Astrocyte (in vitro differentiated cells and primary cell): ENCODE results near the gene NPEPL1. TPM values are rescaled to one million over a fixed set of nuclear protein-coding genes. Genes with fewer than 3 reads are reported as not detected.
A peak's percentile ranks its signal among the peaks of the same experiment; 100 is the strongest.

Experiments
- DNase-seq: peaks from one replicate; pipeline ENCODE4 v3.0.0-alpha.2; 2010; ENCODE audit warnings: low read depth
- FAIRE-seq: peaks from 2 replicates; lab custom pipeline; 2011; peaks lifted over from hg19 to GRCh38; lab: Jason Lieb, UNC
- H2AFZ ChIP-seq: 2 replicates; pipeline ENCODE4 v1.6.0; 2012; ENCODE audit warnings: low read depth, low read length, inconsistent platforms
- H3K27ac ChIP-seq: 2 replicates; pipeline ENCODE4 v1.5.1; 2011; ENCODE audit warnings: low read depth, low read length, inconsistent platforms
- H3K27me3 ChIP-seq: 2 replicates; pipeline ENCODE4 v1.6.0; 2011; ENCODE audit warnings: low read length, inconsistent platforms; ENCODE audit not compliant: insufficient read depth
- H3K36me3 ChIP-seq: 2 replicates; pipeline ENCODE4 v1.5.1; 2011; ENCODE audit warnings: low read length, inconsistent platforms; ENCODE audit not compliant: insufficient read depth
- H3K4me1 ChIP-seq: 2 replicates; pipeline ENCODE4 v1.5.1; 2011; ENCODE audit warnings: low read length, inconsistent platforms; ENCODE audit not compliant: insufficient read depth
- H3K4me2 ChIP-seq: 2 replicates; pipeline ENCODE4 v1.6.0; 2012; ENCODE audit warnings: low read length, inconsistent platforms
- H3K4me3 ChIP-seq: 2 replicates; pipeline ENCODE4 v1.5.1; 2011; ENCODE audit warnings: low read depth, mild to moderate bottlenecking, low read length, inconsistent platforms; ENCODE audit not compliant: insufficient read depth
- H3K79me2 ChIP-seq: 2 replicates; pipeline ENCODE4 v1.6.0; 2012; ENCODE audit warnings: mild to moderate bottlenecking, low read length, inconsistent platforms; ENCODE audit not compliant: insufficient read depth
- H3K9ac ChIP-seq: 2 replicates; pipeline ENCODE4 v1.6.0; 2012; ENCODE audit warnings: mild to moderate bottlenecking, low read length, inconsistent platforms
- H3K9me3 ChIP-seq: 2 replicates; pipeline ENCODE4 v1.5.1; 2012; ENCODE audit warnings: low read depth, mild to moderate bottlenecking, low read length, inconsistent platforms; ENCODE audit not compliant: insufficient read depth
- H4K20me1 ChIP-seq: 2 replicates; pipeline ENCODE4 v1.6.0; 2012; ENCODE audit warnings: low read length, inconsistent platforms; ENCODE audit not compliant: insufficient read depth
- H3K27ac Mint-ChIP-seq: one replicate; pipeline ENCODE4 v1.8.0; 2021; ENCODE audit warnings: mild to moderate bottlenecking, mixed read lengths; ENCODE audit not compliant: unreplicated experiment
- H3K27me3 Mint-ChIP-seq: one replicate; pipeline ENCODE4 v1.8.0; 2021; ENCODE audit warnings: low read depth, mixed read lengths; ENCODE audit not compliant: unreplicated experiment
- H3K36me3 Mint-ChIP-seq: one replicate; pipeline ENCODE4 v1.8.0; 2021; ENCODE audit warnings: low read depth, mixed read lengths; ENCODE audit not compliant: unreplicated experiment
- H3K4me1 Mint-ChIP-seq: one replicate; pipeline ENCODE4 v1.8.0; 2021; ENCODE audit warnings: low read depth, mixed read lengths; ENCODE audit not compliant: unreplicated experiment
- H3K4me3 Mint-ChIP-seq: one replicate; pipeline ENCODE4 v1.8.0; 2021; ENCODE audit warnings: mild to moderate bottlenecking, moderate library complexity, mixed read lengths; ENCODE audit not compliant: unreplicated experiment
- H3K9me3 Mint-ChIP-seq: one replicate; pipeline ENCODE4 v1.8.0; 2021; ENCODE audit warnings: mild to moderate bottlenecking, mixed read lengths; ENCODE audit not compliant: unreplicated experiment
- EZH2 ChIP-seq: IDR thresholded peaks from 2 replicates; pipeline ENCODE4 v1.6.1; 2012; ENCODE audit warnings: mild to moderate bottlenecking, low read length, inconsistent platforms; ENCODE audit not compliant: insufficient read depth
- total RNA-seq: library from RNA; stranded (reverse); gene quantifications from 2 replicates; pipeline ENCODE4 v1.2.1, GENCODE V29; 2021
- TF ChIP-seq, protein P1 (sequence below): IDR thresholded peaks from 2 replicates; pipeline ENCODE4 v1.5.1; 2011; ENCODE audit warnings: low read depth, mild to moderate bottlenecking, inconsistent platforms, low read length, moderate library complexity; ENCODE audit not compliant: insufficient read depth

Gene NPEPL1
- total RNA-seq, 1 donor from 2014 or later = 27.1 TPM

DNA sequence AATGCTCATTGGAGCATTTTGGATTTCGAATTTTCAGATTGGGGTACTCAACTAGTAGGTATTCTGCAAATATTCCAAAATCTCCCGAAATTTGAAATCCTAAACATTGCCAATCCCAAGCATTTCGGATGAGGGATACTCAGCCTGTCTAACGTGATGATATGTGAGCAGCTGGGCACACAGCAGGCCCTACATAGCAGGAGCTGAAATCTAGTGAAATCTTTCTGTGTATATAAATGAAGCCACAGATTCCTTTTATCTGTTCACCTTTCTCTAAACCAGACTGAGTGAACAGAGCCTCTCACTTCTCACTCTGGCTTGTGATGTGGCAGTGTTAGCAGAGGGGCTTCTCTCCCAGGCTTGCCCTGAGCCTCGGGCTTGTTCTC lies 23.7 kb upstream of the NPEPL1 start:
- no peak for DNase-seq
- H4K20me1 ChIP-seq = peaks cover 18% of the 10 kb centered on the region
- no peaks in the 10 kb centered on the region for H3K27me3 Mint-ChIP-seq
- H3K79me2 ChIP-seq = peaks cover 35% of the 10 kb centered on the region
- no peak overlapping the region for H2AFZ ChIP-seq
- H3K4me1 ChIP-seq = no peaks in the 10 kb centered on the region
- no peak overlapping the region for H3K27ac ChIP-seq
- no peak for FAIRE-seq
- H3K9me3 Mint-ChIP-seq = no peaks in the 10 kb centered on the region
- TF ChIP-seq, protein P1, sequence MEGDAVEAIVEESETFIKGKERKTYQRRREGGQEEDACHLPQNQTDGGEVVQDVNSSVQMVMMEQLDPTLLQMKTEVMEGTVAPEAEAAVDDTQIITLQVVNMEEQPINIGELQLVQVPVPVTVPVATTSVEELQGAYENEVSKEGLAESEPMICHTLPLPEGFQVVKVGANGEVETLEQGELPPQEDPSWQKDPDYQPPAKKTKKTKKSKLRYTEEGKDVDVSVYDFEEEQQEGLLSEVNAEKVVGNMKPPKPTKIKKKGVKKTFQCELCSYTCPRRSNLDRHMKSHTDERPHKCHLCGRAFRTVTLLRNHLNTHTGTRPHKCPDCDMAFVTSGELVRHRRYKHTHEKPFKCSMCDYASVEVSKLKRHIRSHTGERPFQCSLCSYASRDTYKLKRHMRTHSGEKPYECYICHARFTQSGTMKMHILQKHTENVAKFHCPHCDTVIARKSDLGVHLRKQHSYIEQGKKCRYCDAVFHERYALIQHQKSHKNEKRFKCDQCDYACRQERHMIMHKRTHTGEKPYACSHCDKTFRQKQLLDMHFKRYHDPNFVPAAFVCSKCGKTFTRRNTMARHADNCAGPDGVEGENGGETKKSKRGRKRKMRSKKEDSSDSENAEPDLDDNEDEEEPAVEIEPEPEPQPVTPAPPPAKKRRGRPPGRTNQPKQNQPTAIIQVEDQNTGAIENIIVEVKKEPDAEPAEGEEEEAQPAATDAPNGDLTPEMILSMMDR = no peak
- TF ChIP-seq EZH2 = no peak
- H3K9me3 ChIP-seq = no peaks in the 10 kb centered on the region
- no peak overlapping the region for H3K4me2 ChIP-seq
- H3K4me3 ChIP-seq = no peak overlapping the region
- H3K27ac Mint-ChIP-seq = peak overlapping the region; percentile 19
- no peaks in the 10 kb centered on the region for H3K27me3 ChIP-seq
- H3K4me3 Mint-ChIP-seq = no peak overlapping the region
- peaks cover 24% of the 10 kb centered on the region for H3K36me3 ChIP-seq
- peaks cover 8% of the 10 kb centered on the region for H3K36me3 Mint-ChIP-seq
- peaks cover 5% of the 10 kb centered on the region for H3K4me1 Mint-ChIP-seq
- no peak overlapping the region for H3K9ac ChIP-seq

DNA sequence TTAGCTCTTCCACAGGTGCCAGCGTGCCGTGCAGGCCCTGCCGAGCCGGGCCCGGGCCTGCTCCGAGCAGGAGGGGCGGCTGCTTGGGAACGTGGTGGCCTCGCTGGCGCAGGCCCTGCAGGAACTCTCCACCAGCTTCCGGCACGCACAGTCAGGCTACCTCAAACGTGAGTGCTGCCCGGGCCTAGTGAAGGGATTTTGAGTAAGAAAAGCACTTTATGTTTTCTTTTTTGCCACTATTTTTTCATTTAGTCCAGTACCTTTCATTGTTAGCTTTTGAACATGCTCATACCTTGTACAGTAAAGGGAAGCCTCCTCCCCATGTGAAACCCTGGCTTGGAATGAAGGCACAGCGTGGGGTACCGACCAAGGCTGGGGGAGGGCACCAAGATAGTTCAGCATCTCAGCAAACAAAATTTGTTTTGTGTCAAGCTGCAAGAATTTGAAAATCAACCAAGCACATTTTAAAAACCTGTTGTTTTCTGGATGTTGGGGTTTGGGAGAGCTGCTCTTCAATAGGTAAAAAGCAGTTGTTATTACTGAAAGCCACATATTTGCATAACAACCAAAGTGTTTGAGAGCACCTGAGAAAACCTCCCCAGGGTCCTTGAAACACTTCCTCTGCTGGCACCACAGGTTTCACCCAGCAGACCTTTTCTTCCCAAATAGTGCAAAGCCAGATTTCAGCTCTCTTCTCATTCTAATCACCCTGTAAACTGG lies 23.2 kb upstream of the NPEPL1 start:
- H3K4me1 Mint-ChIP-seq = peaks cover 5% of the 10 kb centered on the region
- H3K36me3 Mint-ChIP-seq = peaks cover 8% of the 10 kb centered on the region
- H3K4me2 ChIP-seq = no peak overlapping the region
- peak overlapping the region; percentile 19 for H3K27ac Mint-ChIP-seq
- no peaks in the 10 kb centered on the region for H3K9me3 ChIP-seq
- no peak for TF ChIP-seq EZH2
- TF ChIP-seq, protein P1 = no peak
- DNase-seq = no peak
- H3K27me3 Mint-ChIP-seq = no peaks in the 10 kb centered on the region
- peaks cover 29% of the 10 kb centered on the region for H3K79me2 ChIP-seq
- no peak overlapping the region for H3K4me3 Mint-ChIP-seq
- H3K4me3 ChIP-seq = no peak overlapping the region
- H3K9me3 Mint-ChIP-seq = no peaks in the 10 kb centered on the region
- peaks cover 28% of the 10 kb centered on the region for H3K36me3 ChIP-seq
- FAIRE-seq = no peak
- no peak overlapping the region for H3K9ac ChIP-seq
- no peak overlapping the region for H2AFZ ChIP-seq
- H3K27me3 ChIP-seq = no peaks in the 10 kb centered on the region
- no peak overlapping the region for H3K27ac ChIP-seq
- peaks cover 16% of the 10 kb centered on the region for H4K20me1 ChIP-seq
- no peaks in the 10 kb centered on the region for H3K4me1 ChIP-seq

- H3K9me3 Mint-ChIP-seq = no peaks in the 10 kb centered on the region
- no peak overlapping the region for H3K27ac Mint-ChIP-seq
- Histone ChIP-seq H3K9ac (no peak overlapping the region), H4K20me1 (peaks cover 13% of the 10 kb centered on the region), H3K4me3 (no peak overlapping the region), H3K9me3 (no peaks in the 10 kb centered on the region), H3K79me2 (peaks cover 23% of the 10 kb centered on the region), H3K27me3 (no peaks in the 10 kb centered on the region), H2AFZ (no peak overlapping the region), H3K27ac (no peak overlapping the region), H3K4me1 (no peaks in the 10 kb centered on the region), H3K36me3 (peaks cover 30% of the 10 kb centered on the region), H3K4me2 (no peak overlapping the region)
- H3K4me3 Mint-ChIP-seq = no peak overlapping the region
- TF ChIP-seq EZH2 = no peak
- TF ChIP-seq, protein P1 = no peak
- DNase-seq (no peak), FAIRE-seq (peak; percentile 68)
- H3K27me3 Mint-ChIP-seq = no peaks in the 10 kb centered on the region
- H3K4me1 Mint-ChIP-seq = peaks cover 5% of the 10 kb centered on the region
- H3K36me3 Mint-ChIP-seq = peaks cover 8% of the 10 kb centered on the region
These were observed 22.5 kb upstream of the NPEPL1 start for GRCh38 chr20:58670102-58670501.
